Measurements from ENCODE around the gene RPL22.
"Not testable (repeated sequence)": the region's sequence is repeated elsewhere in the genome, so short reads cannot be mapped to it uniquely, and the experiment has no call there.

Gene RPL22

GRCh38 chr1:6222636-6223035, 23.2 kb upstream of the RPL22 start:
- no peak overlapping the region for H3K4me3 Mint-ChIP-seq
- no peaks in the 10 kb centered on the region for H3K9me3 Mint-ChIP-seq
- H3K36me3 Mint-ChIP-seq (ENCODE audit: low read depth): peaks cover 47% of the 10 kb centered on the region
- peaks cover under 1% of the 10 kb centered on the region for H3K27me3 Mint-ChIP-seq (ENCODE audit: low read depth)
- no peak overlapping the region for H3K27ac Mint-ChIP-seq
- H3K4me1 Mint-ChIP-seq: peaks cover 13% of the 10 kb centered on the region
- no peak for TF ChIP-seq CTCF (IDR thresholded peaks at IDR 0.05; ENCODE audit: unreplicated experiment in 3 of 3)

GRCh38 chr1:6221210-6221784, 21.9 kb upstream of the RPL22 start:
- Mint-ChIP-seq H3K27me3 (ENCODE audit: low read depth) (peaks cover 3% of the 10 kb centered on the region), H3K9me3 (no peaks in the 10 kb centered on the region), H3K36me3 (ENCODE audit: low read depth) (peaks cover 45% of the 10 kb centered on the region), H3K4me3 (no peak overlapping the region), H3K4me1 (peaks cover 13% of the 10 kb centered on the region), H3K27ac (no peak overlapping the region)
- no peak for TF ChIP-seq CTCF (IDR thresholded peaks at IDR 0.05; ENCODE audit: unreplicated experiment in 3 of 3)

- Mint-ChIP-seq H3K27me3 (ENCODE audit: low read depth) (peaks cover 3% of the 10 kb centered on the region), H3K4me3 (no peak overlapping the region), H3K36me3 (ENCODE audit: low read depth) (peaks cover 43% of the 10 kb centered on the region), H3K4me1 (peaks cover 13% of the 10 kb centered on the region), H3K27ac (no peak overlapping the region), H3K9me3 (no peaks in the 10 kb centered on the region)
- TF ChIP-seq CTCF (IDR thresholded peaks at IDR 0.05; ENCODE audit: unreplicated experiment in 3 of 3): no peak
Observed at GRCh38 chr1:6220236-6220635, 20.8 kb upstream of the RPL22 start.

GRCh38 chr1:6219641-6220040, 20.2 kb upstream of the RPL22 start:
- Mint-ChIP-seq H3K4me1 (peaks cover 13% of the 10 kb centered on the region), H3K36me3 (ENCODE audit: low read depth) (peaks cover 38% of the 10 kb centered on the region)
- H3K4me3 Mint-ChIP-seq; H3K27ac Mint-ChIP-seq; H3K9me3 Mint-ChIP-seq; H3K27me3 Mint-ChIP-seq (ENCODE audit: low read depth): not testable (repeated sequence)

DNA sequence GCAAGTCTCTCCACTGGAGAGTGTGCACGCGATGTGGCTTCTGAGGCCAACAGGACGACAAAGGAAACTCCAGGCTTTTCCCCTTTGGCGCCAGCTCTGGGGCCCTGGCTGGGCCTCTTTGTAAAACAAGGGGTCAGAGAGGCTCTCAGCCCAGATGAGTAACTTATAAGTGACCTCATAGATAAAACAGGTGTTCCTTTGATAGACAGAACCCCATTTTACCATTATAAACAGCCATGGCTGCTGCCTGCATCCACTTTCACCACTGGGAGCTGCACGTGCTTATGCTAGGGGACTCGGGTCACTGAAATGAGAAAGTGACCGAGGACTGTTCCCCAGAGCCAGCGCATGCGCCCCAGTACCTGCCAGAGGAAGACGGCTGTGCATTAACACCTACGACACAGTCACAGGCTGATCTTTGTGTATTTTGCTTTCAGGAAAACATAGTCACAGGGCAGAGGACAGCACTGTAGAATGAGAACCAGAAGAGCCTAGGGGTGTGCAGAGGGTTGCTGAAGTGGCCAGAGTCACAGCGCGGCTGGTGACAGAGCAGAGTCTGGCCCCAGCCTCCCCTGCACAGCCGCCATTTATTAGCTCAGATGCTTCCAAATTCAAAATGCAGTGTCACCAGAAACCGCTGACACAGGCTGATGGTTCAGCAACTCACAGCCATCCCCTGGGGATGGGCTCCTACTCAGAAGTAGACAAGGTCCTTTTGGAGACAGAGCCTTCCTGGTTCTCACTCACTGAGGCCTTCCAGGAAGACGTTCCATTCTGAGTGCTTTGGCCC, 19.2 kb upstream of the RPL22 start:
- Mint-ChIP-seq H3K9me3 (no peaks in the 10 kb centered on the region), H3K36me3 (ENCODE audit: low read depth) (peaks cover 33% of the 10 kb centered on the region), H3K4me3 (no peak overlapping the region), H3K4me1 (peaks cover 13% of the 10 kb centered on the region), H3K27ac (peak overlapping the region; percentile 44 to 93 (median 83)), H3K27me3 (ENCODE audit: low read depth) (peaks cover 3% of the 10 kb centered on the region)
- TF ChIP-seq CTCF (IDR thresholded peaks at IDR 0.05; ENCODE audit: unreplicated experiment in 3 of 3): no peak

DNA sequence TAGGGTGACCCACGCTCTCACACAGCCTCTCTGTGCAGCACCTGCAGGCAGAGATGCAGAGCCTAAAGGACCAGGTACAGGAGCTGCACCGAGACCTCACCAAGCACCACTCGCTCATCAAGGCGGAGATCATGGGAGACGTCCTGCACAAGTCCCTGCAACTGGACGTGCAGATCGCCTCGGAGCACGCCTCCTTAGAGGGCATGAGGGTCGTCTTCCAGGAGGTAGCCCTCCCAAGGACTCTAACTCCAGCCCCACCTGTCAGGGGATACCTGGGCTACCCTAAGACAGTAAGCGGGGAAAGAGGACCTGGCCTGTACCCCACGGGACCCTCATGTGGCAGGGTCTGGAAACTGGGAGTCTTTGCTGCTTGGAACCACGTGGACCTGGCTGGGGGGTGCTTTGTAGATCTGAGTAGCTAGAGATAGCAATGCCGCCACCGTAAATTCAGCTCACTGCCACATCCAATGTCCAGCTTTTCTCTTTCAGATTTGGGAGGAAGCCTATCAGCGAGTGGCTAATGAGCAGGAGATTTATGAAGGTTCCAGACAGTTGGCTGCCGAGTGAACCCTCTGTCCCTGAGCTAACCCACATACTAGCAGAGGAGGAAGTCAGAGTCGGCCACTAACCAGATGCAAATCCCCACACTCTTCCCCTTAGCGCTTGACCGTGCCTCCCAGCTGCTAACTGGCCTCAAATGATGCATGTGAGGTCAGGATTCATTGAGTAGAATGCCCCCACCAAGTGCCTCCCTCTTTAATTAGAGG, 13.0 kb upstream of the RPL22 start:
- Mint-ChIP-seq H3K27me3 (ENCODE audit: low read depth) (peaks cover 3% of the 10 kb centered on the region), H3K36me3 (ENCODE audit: low read depth) (peaks cover 34% of the 10 kb centered on the region), H3K9me3 (no peaks in the 10 kb centered on the region), H3K27ac (peak overlapping the region in 1 of 3 experiments; percentile 10), H3K4me3 (peak overlapping the region in 1 of 3 experiments; percentile 27), H3K4me1 (no peaks in the 10 kb centered on the region)
- no peak for TF ChIP-seq CTCF (IDR thresholded peaks at IDR 0.05; ENCODE audit: unreplicated experiment in 3 of 3)

Data from nephron (organoid).